ENCODE results near the gene ICA1L.

The ICA1L gene

DNA sequence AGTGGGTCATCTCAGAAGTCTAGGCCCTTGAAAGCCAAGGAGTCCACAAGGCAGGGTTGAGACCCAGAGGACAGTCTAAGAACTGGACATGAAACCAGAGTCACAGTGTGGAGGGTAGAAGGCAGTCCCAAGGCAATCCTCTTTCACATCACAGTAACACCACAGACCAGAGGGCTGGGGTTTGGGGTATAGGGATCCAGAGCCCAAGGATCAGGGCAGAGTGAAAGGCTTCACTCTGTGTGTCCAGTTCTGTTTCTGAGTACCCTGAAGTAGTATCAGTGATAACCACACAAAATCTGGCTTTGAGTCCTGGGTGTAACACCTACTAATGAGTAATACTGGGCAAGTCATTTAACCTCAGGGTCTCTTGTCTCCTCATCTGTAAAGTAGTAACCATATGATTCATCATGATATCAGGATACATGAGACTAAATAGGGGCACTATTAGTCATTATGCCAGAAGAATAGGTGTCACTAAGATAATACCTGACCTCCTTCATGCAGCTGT is 91.0 kb downstream of the ICA1L start:
- no peak for DNase-seq

DNA sequence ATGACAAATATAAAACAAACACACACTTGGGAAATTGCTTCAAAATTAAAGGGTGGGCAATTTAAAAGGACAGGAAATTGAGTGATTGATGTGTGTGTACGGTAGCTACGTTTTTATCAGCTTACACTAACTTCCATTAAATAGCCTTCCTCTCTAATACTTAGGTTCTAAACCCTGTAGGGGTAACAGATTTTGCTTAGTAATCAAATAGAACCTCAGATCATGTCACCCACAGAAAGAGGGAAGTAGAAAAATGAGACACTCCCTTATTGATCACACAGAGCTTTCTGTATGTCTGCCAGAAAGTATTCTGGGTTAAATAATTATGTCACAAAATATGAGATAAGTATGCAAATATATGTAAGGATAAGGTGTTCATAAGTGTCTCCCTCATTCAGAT is 93.3 kb downstream of the ICA1L start:
- no peak for DNase-seq

- DNase-seq: no peak
Observed at GRCh38 chr2:202774104-202774503, 97.5 kb downstream of the ICA1L start.

GRCh38 chr2:202773301-202773973 is 98.1 kb downstream of the ICA1L start:
- no peak for DNase-seq

- DNase-seq: no peak
Observed at GRCh38 chr2:202771741-202772460, 99.7 kb downstream of the ICA1L start.

DNA sequence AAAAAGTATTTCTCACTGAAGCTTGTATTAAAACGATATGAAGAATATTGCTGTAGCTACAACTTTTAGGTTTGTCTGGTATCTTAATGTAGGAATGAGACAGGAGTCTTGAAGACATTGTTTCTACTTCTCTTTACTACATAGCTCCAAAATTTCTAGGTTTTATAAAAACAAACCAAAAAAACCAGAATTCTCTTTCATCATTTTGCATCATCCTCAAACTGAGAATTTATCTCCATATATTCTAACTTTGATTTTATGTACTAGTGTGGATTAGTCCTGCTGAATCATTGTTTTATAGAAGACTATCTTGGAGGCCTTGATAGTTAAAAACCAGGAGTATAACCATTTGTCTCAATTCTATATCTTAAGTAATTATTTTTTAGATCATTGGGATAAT is 100.2 kb downstream of the ICA1L start:
- no peak for DNase-seq

GRCh38 chr2:202769201-202769600 is 102.4 kb downstream of the ICA1L start:
- no peak for DNase-seq

- no peak for DNase-seq
Observed at GRCh38 chr2:202768273-202768672, 103.3 kb downstream of the ICA1L start.

DNA sequence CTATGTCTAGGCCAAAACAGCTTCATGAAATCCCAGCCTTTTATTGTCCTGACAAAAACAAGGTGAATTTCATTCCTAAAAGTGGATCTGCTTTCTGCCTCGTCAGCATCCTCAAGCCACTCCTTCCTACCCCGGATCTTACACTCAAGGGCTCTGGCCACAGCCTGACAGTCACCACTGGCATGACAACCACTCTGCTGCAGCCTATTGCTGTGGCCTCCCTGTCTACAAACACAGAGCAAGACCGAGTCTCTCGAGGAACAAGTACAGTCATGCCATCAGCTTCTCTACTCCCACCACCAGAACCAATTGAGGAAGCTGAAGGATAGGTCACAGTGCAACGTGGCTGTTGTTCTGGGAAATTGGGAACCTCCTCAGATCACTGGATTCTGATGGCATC is 106.1 kb downstream of the ICA1L start:
- DNase-seq: no peak

DNA sequence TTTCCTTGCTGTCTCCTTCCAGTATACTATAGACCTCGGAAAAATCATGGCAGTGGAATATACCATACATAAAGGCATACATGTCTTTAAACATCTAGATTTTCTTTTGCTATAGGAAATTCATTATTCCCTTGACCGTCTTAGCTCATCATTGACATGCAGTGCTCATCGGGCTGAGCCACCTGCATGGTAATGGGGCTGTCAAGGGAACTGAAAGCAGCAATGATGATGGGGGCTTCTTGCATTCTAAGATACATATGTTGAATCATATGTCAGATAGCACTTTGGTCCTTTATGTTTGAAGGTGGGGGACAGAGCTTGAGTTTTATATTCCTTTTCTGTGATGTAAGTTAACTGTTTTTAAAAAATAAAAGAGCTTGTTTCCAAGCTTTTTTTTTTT is 106.6 kb downstream of the ICA1L start:
- DNase-seq: no peak

- DNase-seq: no peak
Observed at GRCh38 chr2:202763916-202764315, 107.7 kb downstream of the ICA1L start.

DNA sequence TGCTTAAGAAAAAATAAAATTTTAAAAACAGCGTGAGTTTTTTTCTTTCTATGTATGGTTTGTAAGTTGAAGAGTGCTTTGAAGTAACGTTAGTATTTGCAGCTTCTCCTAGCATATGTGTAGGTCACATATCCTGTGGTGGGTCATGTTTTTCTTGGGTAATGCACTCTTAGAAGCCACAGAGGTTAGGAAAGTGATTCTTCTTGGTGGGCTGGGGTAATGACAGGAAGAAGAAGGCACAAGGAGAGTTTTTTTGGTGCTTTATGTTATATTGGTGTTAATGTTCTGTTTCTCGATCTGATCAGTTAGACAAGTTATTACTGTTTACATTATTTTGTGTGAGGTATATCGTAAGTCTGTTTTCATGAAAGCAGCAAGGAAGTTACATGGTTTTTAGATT is 109.0 kb downstream of the ICA1L start:
- no peak for DNase-seq

DNA sequence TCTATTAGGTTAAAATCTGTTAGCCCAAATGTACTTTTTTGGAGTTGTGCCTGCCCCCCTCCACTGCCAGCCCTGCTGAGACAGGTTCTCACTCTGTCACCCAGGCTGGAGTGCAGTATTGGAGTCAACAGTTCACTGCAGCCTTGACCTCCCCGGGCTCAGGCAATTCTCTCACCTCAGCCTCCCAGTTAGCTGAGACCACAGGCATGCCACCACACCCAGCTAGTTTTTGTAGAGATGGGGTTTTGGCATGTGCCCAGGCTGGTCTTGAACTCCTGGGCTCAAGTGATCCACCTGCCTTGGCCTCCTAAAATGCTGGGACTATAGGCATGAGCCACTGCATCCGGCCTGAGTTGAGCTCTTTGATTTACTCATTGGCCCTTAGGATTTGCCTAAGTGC is 110.7 kb downstream of the ICA1L start:
- no peak for DNase-seq

DNA sequence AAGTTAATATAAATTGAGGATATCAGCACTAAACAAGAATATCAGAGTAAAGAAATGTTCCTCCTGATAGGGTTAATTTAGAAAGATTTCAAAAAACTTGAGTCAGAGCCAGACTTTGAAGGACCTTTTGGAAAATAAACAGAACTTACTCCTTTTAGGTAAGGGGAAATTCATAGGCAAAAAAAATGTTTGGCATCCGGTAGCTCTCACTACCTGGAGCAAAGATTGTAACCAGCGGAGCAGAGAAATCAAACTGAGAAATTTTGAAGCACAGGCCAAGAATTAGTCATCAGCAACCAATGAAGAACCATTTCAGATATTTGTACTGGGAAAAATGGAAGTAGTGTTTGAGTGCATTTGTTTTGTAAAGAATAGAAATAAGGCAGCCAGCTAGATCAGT is 113.0 kb downstream of the ICA1L start:
- DNase-seq: no peak

- DNase-seq: no peak
Observed at GRCh38 chr2:202758128-202758527, 113.4 kb downstream of the ICA1L start.

DNA sequence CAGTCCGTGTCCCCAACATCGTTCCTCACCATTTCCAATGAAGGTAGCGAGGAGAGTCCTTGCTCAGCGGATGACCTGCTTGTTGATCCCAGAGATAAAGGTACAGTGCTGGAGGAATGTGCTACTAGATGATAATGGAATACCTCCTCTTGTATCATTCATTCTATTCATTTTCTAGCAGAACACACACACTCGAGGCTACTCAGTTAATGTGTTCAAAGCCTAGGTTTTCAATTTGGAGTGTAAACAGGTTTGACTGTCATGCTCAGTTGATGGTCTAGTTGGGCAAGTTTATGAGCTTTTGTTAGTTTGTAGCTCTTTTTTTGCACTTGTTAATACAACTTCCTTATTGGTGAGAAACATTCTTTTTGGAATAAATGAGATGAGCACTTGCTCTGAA is 114.2 kb downstream of the ICA1L start:
- DNase-seq: no peak

DNA sequence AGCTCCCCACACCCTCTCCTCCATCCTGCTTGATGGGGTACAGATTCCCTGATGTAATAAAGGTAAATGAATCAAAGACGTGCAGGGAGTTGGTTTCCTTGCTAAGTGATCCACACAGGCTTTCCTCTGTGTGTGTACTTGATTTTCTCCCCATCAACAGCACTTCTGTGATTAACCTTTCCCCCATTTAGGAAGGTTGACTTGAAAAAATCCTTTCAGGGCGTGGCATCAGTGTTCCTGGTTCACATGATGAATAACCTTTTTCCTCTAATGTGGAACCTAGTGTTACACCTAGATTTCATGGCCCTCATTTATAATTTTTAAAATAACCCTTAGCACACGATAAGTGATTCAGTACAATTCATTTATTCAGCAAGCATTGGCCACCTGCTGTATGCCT is 115.0 kb downstream of the ICA1L start:
- DNase-seq: no peak

DNA sequence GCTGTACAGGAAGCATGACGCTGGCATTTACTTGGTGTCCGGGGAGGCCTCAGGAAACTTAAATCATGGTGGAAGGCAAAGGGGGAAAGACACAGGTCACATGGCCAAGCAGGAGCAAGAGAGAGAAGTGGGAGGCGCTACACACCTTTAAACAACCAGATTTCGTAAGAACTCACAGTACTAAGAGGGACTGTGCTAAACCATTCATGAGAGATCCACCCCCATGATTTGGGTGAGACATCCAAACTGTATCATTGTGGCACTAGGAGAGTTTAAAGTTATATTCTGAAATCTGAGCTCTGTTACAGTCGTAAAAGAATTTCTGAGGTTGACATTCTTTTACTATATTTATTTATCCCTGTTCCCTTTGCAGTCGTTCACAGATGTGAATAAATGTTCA is 116.6 kb downstream of the ICA1L start:
- no peak for DNase-seq

DNA sequence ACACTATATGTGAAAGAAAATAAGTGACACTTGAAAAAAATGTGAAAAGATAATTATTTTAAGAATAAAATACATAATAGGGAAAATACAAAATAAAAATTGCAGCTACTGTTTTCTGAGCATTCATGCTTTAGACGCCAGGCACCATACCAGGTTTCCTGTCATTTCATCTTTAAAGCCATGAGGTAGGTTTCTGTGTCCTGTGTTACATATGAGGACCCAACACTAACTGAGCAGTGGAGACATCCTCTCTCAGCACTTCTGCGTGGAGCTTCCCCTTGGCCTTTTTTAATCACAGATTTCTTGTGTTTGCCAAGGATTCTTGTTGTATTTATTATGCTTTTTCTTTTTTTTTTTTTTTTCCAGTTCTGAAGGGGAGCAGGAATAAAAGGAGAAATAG is 119.5 kb downstream of the ICA1L start:
- no peak for DNase-seq

DNA sequence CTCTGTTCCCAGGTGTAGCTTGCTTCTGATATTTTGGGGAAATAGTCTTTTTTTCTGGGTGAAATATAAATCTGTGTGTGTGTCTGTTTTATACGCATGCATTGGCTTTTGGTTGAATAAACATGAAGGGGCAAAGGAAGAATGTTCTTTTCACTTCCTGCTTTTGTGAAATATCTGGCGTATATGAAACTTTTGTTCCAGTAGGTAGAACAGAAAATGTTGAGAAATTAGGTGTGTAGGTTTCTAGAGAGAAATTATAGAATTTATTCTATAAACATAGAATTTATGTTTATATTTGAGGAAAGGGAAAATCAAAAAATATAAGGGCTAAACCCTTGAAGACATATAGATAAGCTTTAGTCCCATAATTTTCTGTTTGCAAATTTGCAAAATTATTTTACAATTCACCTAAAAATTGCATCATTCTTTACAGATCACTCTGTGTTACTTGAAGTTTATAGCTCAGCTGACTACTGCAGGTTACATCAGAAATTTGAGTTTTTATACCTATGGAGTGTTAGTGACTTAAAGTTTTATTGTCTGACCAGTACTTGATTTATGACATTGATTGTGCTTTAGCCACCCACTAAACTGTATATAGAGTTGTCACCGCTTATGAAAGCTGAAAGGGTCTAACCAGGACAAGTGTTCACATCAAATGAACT is 120.7 kb downstream of the ICA1L start:
- DNase-seq: no peak

- DNase-seq: no peak
Observed at GRCh38 chr2:202749477-202749876, 122.1 kb downstream of the ICA1L start.

GRCh38 chr2:202743613-202744012 is 128.0 kb downstream of the ICA1L start:
- no peak for DNase-seq

DNA sequence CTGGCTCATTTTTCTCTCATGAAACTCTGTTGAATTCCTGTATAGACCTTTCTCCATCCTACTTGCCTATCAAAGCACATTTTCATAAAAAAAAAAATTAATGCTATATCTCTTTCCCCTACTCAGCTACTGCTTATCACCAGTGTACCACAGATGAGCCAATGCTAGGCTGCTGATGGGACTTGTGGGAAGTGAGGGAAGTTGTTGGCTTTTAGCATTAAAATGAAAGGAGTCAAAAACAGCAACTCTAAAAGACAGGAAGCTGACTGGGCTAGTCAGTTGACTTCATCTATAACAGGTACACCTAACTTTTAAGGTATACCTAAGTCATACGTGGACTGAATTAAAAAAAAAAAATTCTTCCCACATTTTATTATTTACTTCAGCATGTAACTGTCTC is 134.7 kb downstream of the ICA1L start:
- no peak for DNase-seq

DNA sequence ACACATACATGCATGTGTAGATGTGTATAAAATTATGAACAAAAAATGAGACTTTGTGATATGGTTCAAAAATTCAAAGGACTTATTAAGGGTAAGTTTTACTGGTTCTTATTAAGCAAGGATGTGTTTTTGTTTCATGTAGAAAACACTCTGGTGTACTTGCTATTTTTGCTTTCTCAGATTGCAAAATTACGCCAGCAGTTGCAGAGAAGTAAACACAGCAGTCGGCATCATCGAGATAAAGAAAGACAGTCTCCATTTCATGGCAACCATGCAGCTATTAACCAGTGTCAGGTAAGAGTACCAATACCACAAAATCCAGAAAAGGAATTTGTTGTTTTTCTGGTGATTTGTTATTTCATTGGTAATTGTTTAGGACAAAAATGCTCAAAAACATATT is 145.5 kb downstream of the ICA1L start:
- DNase-seq: no peak
